Measurements from ENCODE around the gene TUBA8.
"Not testable (repeated sequence)": the region's sequence is repeated elsewhere in the genome, so short reads cannot be mapped to it uniquely, and the experiment has no call there.

TUBA8 gene

GRCh38 chr22:18136563-18137320 lies 26.1 kb downstream of the TUBA8 start:
- no peak for DNase-seq

- DNase-seq, result not testable (repeated sequence)
Observed at GRCh38 chr22:18141004-18141403, 30.4 kb downstream of the TUBA8 start.

- DNase-seq, result no peak
Observed at GRCh38 chr22:18144105-18144504, 33.5 kb downstream of the TUBA8 start.

- no peak for DNase-seq
Observed at GRCh38 chr22:18145676-18146388, 35.2 kb downstream of the TUBA8 start.

GRCh38 chr22:18146389-18146753 lies 35.8 kb downstream of the TUBA8 start:
- no peak for DNase-seq

GRCh38 chr22:18147791-18148190 lies 37.2 kb downstream of the TUBA8 start:
- no peak for DNase-seq

GRCh38 chr22:18148293-18148965 lies 37.8 kb downstream of the TUBA8 start:
- no peak for DNase-seq

GRCh38 chr22:18152519-18152918 lies 41.9 kb downstream of the TUBA8 start:
- no peak for DNase-seq

- DNase-seq, result no peak
Observed at GRCh38 chr22:18154821-18155390, 44.3 kb downstream of the TUBA8 start.

GRCh38 chr22:18155546-18155945 lies 44.9 kb downstream of the TUBA8 start:
- DNase-seq, result not testable (repeated sequence)

GRCh38 chr22:18156878-18157713 lies 46.5 kb downstream of the TUBA8 start:
- DNase-seq, result no peak

GRCh38 chr22:18157714-18158028 lies 47.1 kb downstream of the TUBA8 start:
- no peak for DNase-seq

GRCh38 chr22:18160641-18161040 lies 50.0 kb downstream of the TUBA8 start:
- not testable (repeated sequence) for DNase-seq

- DNase-seq, result not testable (repeated sequence)
Observed at GRCh38 chr22:18163843-18164242, 53.2 kb downstream of the TUBA8 start.

GRCh38 chr22:18164584-18164983 lies 54.0 kb downstream of the TUBA8 start:
- not testable (repeated sequence) for DNase-seq

GRCh38 chr22:18165356-18165755 lies 54.7 kb downstream of the TUBA8 start:
- DNase-seq, result not testable (repeated sequence)

GRCh38 chr22:18170284-18170683 lies 59.7 kb downstream of the TUBA8 start:
- not testable (repeated sequence) for DNase-seq

GRCh38 chr22:18172203-18172602 lies 61.6 kb downstream of the TUBA8 start:
- DNase-seq, result not testable (repeated sequence)

- not testable (repeated sequence) for DNase-seq
Observed at GRCh38 chr22:18172776-18173175, 62.2 kb downstream of the TUBA8 start.

GRCh38 chr22:18173441-18173840 lies 62.8 kb downstream of the TUBA8 start:
- DNase-seq, result not testable (repeated sequence)
